ENCODE results near the gene UMAD1. TPM values are rescaled to one million over a fixed set of nuclear protein-coding genes. Genes with fewer than 3 reads are reported as not detected.
"Not testable (repeated sequence)": the region's sequence is repeated elsewhere in the genome, so short reads cannot be mapped to it uniquely, and the experiment has no call there.

The UMAD1 gene
- total and polyA plus RNA-seq, 2 of the 13 experiments (the other 11 are each of a cell fraction or from before 2014, with no cell fraction given), result 16.8 to 17.6 TPM

GRCh38 chr7:7654964-7655715 lies 14.6 kb downstream of the UMAD1 start:
- BruUV-seq (replicated peaks), result no TSS peak
- H3K4me3 ChIP-seq (replicated peaks in 1 of 3; ENCODE audit: insufficient read depth in 1 of 3, low read depth in 2 of 3, low read length in 3 of 3), result no peak overlapping the region
- H3K79me2 ChIP-seq (ENCODE audit: insufficient read depth, low read length), result peaks cover 35% of the 10 kb centered on the region
- H3K9ac ChIP-seq (ENCODE audit: insufficient read depth, low read depth, low read length), result no peak overlapping the region
- peaks cover 47% of the 10 kb centered on the region for H3K4me1 ChIP-seq (ENCODE audit: insufficient read depth, low read length)
- no peak overlapping the region for H3K4me2 ChIP-seq (ENCODE audit: low read depth, low read length)
- H3K27me3 ChIP-seq (ENCODE audit: control insufficient read depth in 1 of 2, insufficient read depth in 2 of 2, low read length in 2 of 2), result no peaks in the 10 kb centered on the region
- no peaks in the 10 kb centered on the region for H4K20me1 ChIP-seq (ENCODE audit: insufficient read depth, low read length)
- no peak for FAIRE-seq
- no peak overlapping the region for H2AFZ ChIP-seq (ENCODE audit: low read length)
- TF ChIP-seq MIER2 (CRISPR knock-in tag; IDR thresholded peaks at IDR 0.05), result no peak
- no peak for TF ChIP-seq RBM39 (IDR thresholded peaks at IDR 0.05; ENCODE audit: low read depth, low read length, poor library complexity, severe bottlenecking)
- ATAC-seq, result no peak
- in situ Hi-C loops (cut with HindIII; ENCODE audit: extremely low pct_ligation_motif_present, low pct_unique_long_range_greater_than_20kb), result loop anchor here (25.0 kb wide), 1 partner anchor 557 kb away; no protein-coding TSS in a partner anchor
- no peak for DNase-seq (ENCODE audit: low spot score)
- H3K36me3 ChIP-seq (replicated peaks in 1 of 2; ENCODE audit: control insufficient read depth in 1 of 2, insufficient read depth in 2 of 2, low read length in 2 of 2), result no peaks in the 10 kb centered on the region
- POLR2A ChIA-PET, result no interaction called here
- intact Hi-C loops (cut with micrococcal nuclease; ENCODE audit: unreplicated experiment), result no loop called here
- CTCF ChIA-PET (ENCODE audit: low intra/inter-chr PET ratio, low total read pairs), result no interaction called here
- H3K9me3 ChIP-seq (ENCODE audit: low read length), result no peaks in the 10 kb centered on the region
- H3K27ac ChIP-seq (ENCODE audit: extremely low read length, insufficient read depth, low read length), result no peak overlapping the region
- WGBS (ENCODE audit: low lambda C conversion rate), result 96% methylated on average over 4 of the region's 4 CpGs

GRCh38 chr7:7656459-7656858 lies 15.9 kb downstream of the UMAD1 start:
- BruUV-seq (replicated peaks); CTCF ChIA-PET (ENCODE audit: low intra/inter-chr PET ratio, low total read pairs): not testable (repeated sequence)

More at GRCh38 chr7:7656459-7656858, 15.9 kb downstream of the UMAD1 start:
- H3K9me3 ChIP-seq (ENCODE audit: low read length); H3K9ac ChIP-seq (ENCODE audit: insufficient read depth, low read depth, low read length); H3K4me3 ChIP-seq (replicated peaks in 1 of 3; ENCODE audit: insufficient read depth in 1 of 3, low read depth in 2 of 3, low read length in 3 of 3); H3K27ac ChIP-seq (ENCODE audit: extremely low read length, insufficient read depth, low read length); FAIRE-seq; intact Hi-C loops (cut with micrococcal nuclease; ENCODE audit: unreplicated experiment); ATAC-seq; H4K20me1 ChIP-seq (ENCODE audit: insufficient read depth, low read length); H3K27me3 ChIP-seq (ENCODE audit: control insufficient read depth in 1 of 2, insufficient read depth in 2 of 2, low read length in 2 of 2); H3K36me3 ChIP-seq (replicated peaks in 1 of 2; ENCODE audit: control insufficient read depth in 1 of 2, insufficient read depth in 2 of 2, low read length in 2 of 2); DNase-seq (ENCODE audit: low spot score); POLR2A ChIA-PET; H3K4me2 ChIP-seq (ENCODE audit: low read depth, low read length); H2AFZ ChIP-seq (ENCODE audit: low read length): not testable (repeated sequence)
- in situ Hi-C loops (cut with HindIII; ENCODE audit: extremely low pct_ligation_motif_present, low pct_unique_long_range_greater_than_20kb), result loop anchor here (25.0 kb wide), 1 partner anchor 556 kb away; no protein-coding TSS in a partner anchor
- H3K4me1 ChIP-seq (ENCODE audit: insufficient read depth, low read length), result peaks cover 38% of the 10 kb centered on the region
- WGBS (ENCODE audit: low lambda C conversion rate), result 99% methylated on average over 3 of the region's 3 CpGs
- H3K79me2 ChIP-seq (ENCODE audit: insufficient read depth, low read length), result peaks cover 33% of the 10 kb centered on the region
